HG03558 (cell line): ENCODE results near the gene EFNA5.

Experiments
- ATAC-seq: cut with Tn5 transposase; IDR thresholded peaks from one replicate; pipeline ENCODE4 v1.9.1; 2021; ENCODE audit warnings: moderate number of reproducible peaks; ENCODE audit not compliant: unreplicated experiment; ENCODE audit errors: extremely low read depth

The EFNA5 gene

GRCh38 chr5:107652408-107652807 lies 18.3 kb downstream of the EFNA5 start:
- ATAC-seq, result no peak

- ATAC-seq, result no peak
Measured at GRCh38 chr5:107651325-107651724, 19.4 kb downstream of the EFNA5 start.

GRCh38 chr5:107646418-107646817 lies 24.3 kb downstream of the EFNA5 start:
- no peak for ATAC-seq

GRCh38 chr5:107640568-107640967 lies 30.2 kb downstream of the EFNA5 start:
- no peak for ATAC-seq

- ATAC-seq, result no peak
Measured at GRCh38 chr5:107639990-107640389, 30.7 kb downstream of the EFNA5 start.

GRCh38 chr5:107636555-107636954 lies 34.2 kb downstream of the EFNA5 start:
- ATAC-seq, result no peak

- no peak for ATAC-seq
Measured at GRCh38 chr5:107636068-107636467, 34.7 kb downstream of the EFNA5 start.

- no peak for ATAC-seq
Measured at GRCh38 chr5:107634981-107635848, 35.5 kb downstream of the EFNA5 start.

GRCh38 chr5:107633171-107633901 lies 37.4 kb downstream of the EFNA5 start:
- no peak for ATAC-seq

- ATAC-seq, result no peak
Measured at GRCh38 chr5:107631805-107632362, 38.9 kb downstream of the EFNA5 start.

- no peak for ATAC-seq
Measured at GRCh38 chr5:107630184-107630583, 40.6 kb downstream of the EFNA5 start.

- ATAC-seq, result no peak
Measured at GRCh38 chr5:107624235-107624634, 46.5 kb downstream of the EFNA5 start.

- ATAC-seq, result no peak
Measured at GRCh38 chr5:107621089-107621488, 49.6 kb downstream of the EFNA5 start.

- no peak for ATAC-seq
Measured at GRCh38 chr5:107619781-107620180, 51.0 kb downstream of the EFNA5 start.

- no peak for ATAC-seq
Measured at GRCh38 chr5:107618242-107618641, 52.5 kb downstream of the EFNA5 start.

- ATAC-seq, result no peak
Measured at GRCh38 chr5:107617052-107617451, 53.7 kb downstream of the EFNA5 start.

GRCh38 chr5:107616213-107616612 lies 54.5 kb downstream of the EFNA5 start:
- no peak for ATAC-seq

- ATAC-seq, result no peak
Measured at GRCh38 chr5:107615299-107615817, 55.4 kb downstream of the EFNA5 start.

- no peak for ATAC-seq
Measured at GRCh38 chr5:107612541-107612940, 58.2 kb downstream of the EFNA5 start.

GRCh38 chr5:107610798-107611197 lies 59.9 kb downstream of the EFNA5 start:
- ATAC-seq, result no peak
